GM18909 (cell line): ENCODE data around the gene PPA1.
"Not testable (repeated sequence)": the region's sequence is repeated elsewhere in the genome, so short reads cannot be mapped to it uniquely, and the experiment has no call there.

Source experiments
- ATAC-seq: cut with Tn5 transposase; IDR thresholded peaks from one replicate; pipeline ENCODE4 v1.9.1; 2021; ENCODE audit warnings: mild to moderate bottlenecking; ENCODE audit not compliant: unreplicated experiment, poor library complexity

PPA1 gene

GRCh38 chr10:70255329-70256299, 22.4 kb upstream of the PPA1 start:
- ATAC-seq, result no peak

- ATAC-seq, result no peak
Observed at GRCh38 chr10:70254778-70255328, 21.6 kb upstream of the PPA1 start.

DNA sequence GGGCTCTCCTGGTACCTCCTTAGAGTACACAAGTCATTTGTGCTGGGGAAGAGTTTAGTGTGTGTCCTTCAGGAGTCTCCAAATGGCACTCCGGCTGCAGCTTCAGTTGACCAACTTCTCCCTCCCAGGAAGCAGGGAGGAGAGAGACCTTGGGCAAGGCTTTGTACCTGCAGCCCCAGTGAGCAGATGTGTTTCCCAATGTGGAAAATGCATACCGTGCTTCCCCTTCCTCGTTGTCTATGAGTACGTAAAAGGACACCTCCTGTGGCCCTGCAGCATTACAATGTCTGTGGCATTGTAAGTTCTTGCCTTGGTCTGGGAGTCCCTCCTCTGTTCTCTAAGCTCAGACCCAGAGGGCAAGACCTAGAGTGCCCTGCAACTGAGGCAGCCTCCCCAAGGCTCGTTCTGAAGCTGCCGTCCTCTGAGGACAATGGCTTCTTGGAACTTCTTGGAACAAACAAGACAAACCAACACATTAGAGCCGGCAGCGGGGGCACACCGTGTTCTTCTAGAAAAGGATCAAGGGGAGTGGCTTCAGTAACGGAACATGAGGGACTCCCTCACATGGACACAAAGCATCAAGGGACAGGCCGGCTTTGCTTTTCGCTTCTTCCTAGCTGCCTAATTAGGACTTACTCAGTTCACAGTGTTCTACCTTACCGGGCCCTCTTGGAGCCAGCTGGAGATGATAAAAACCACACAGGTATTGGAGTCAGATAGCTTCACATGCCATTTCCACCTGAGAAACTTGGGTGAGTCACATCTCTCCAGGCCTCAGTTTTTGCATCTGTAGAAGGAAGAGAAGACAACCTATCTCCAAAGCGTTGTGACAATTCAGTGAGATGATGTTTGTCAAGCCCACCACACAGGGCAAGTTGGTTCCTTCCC, 20.9 kb upstream of the PPA1 start:
- ATAC-seq, result no peak

GRCh38 chr10:70250961-70251680, 17.9 kb upstream of the PPA1 start:
- no peak for ATAC-seq

GRCh38 chr10:70247360-70247759, 14.1 kb upstream of the PPA1 start:
- no peak for ATAC-seq

- no peak for ATAC-seq
Observed at GRCh38 chr10:70241081-70241480, 7.9 kb upstream of the PPA1 start.

DNA sequence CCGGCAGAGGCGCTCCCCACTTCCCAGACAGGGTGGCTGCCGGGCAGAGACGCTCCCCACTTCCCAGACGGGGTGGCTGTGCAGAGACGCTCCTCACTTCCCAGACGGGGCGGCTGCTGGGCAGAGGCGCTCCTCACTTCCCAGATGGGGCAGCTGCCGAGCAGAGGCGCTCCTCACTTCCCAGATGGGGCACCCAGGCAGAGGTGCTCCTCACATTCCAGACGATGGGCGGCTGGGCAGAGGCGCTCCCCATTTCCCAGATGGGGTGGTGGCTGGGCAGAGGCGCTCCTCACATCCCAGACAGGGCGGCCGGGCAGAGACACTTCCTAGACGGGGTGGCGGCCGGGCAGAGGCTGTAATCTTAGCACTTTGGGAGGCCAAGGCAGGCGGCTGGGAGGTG, 6.8 kb upstream of the PPA1 start:
- not testable (repeated sequence) for ATAC-seq

DNA sequence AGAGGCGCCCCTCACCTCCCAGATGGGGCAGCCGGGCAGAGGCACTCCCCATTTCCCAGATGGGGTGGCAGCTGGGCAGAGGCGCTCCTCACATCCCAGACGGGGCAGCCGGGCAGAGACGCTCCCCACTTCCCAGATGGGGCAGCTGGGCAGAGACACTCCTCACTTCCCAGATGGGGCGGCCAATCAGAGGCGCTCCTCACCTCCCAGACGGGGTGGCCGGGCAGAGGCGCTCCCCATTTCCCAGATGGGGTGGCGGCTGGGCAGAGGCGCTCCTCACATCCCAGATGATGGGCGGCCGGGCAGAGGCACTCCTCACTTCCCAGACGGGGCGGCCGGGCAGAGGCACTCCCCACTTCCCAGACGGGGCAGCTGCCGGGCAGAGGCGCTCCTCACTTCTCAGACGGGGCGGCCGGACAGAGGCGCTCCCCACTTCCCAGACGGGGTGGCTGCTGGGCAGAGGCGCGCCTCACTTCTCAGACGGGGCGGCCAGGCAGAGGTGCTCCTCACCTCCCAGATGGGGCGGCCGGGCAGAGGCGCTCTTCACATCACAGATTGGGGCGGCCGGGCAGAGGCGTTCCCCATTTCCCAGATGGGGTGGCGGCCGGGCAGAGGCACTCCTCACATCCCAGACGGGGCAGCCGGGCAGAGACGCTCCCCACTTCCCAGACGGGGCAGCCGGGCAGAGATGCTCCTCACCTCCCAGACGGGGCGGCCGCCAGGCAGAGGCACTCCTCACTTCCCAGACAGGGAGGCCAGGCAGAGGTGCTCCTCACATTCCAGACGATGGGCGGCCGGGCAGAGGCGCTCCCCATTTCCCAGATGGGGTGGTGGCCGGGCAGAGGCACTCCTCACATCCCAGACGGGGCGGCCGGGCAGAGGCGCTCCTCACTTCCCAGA, 6.1 kb upstream of the PPA1 start:
- not testable (repeated sequence) for ATAC-seq

- not testable (repeated sequence) for ATAC-seq
Observed at GRCh38 chr10:70237958-70238536, 4.8 kb upstream of the PPA1 start.

- no peak for ATAC-seq
Observed at GRCh38 chr10:70234668-70235447, 1.6 kb upstream of the PPA1 start.

- ATAC-seq, result no peak
Observed at GRCh38 chr10:70233939-70234300, 691 bp upstream of the PPA1 start.

- ATAC-seq, result no peak
Observed at GRCh38 chr10:70232859-70233108, 445 bp downstream of the PPA1 start.

DNA sequence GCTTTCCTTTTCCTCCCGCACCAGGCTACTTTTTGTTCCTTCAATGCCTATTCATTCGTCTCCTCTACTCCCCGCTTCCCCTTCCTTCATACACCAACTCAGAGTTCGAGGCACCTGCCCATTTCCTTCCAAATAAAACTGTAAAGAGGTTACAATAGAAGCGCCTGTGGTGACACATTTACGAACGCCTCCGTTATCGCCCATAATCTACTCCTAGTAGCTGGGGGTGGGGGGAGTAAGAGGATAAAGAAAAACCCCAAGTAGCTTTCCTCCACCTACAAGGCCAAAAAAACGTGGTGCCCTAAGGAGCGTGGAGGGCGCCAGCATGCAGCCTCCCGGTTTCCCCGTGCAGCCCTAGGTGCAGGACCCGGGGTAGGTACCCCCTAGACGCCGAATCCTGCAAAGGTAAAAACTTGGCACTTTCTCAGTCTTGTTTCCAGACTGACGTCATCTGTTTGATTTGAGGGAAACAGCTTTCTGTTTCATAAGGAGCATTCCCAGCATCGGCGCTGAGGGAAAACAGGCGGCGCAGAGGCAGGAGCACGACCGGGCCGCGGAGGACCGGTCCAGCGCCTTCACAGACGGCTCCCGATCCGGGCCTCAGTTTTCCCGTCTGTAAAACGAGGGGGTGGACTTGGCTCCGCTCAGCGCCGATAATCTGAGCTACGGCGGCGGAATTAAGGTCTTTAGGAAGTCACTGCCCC, 922 bp downstream of the PPA1 start:
- ATAC-seq, result no peak

DNA sequence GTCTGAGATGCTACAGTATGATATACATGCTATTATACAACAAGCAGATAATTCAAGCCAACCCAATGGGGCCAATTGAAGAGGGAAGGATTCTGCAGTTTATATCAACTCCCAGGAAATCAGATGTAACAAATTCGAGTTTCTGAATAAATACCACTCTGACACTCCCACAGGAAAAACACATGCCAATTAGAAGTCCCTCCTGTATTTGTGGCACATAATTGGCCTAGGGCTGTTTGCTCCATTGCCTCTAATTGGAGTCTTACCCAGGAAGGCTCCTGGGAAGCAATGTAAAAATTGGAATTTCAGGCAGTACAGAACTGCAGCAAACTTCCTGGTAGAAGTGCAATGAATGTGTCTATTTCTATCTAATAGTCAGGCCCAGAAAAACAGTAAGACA, 4.7 kb downstream of the PPA1 start:
- no peak for ATAC-seq

- no peak for ATAC-seq
Observed at GRCh38 chr10:70227548-70228320, 5.5 kb downstream of the PPA1 start.

DNA sequence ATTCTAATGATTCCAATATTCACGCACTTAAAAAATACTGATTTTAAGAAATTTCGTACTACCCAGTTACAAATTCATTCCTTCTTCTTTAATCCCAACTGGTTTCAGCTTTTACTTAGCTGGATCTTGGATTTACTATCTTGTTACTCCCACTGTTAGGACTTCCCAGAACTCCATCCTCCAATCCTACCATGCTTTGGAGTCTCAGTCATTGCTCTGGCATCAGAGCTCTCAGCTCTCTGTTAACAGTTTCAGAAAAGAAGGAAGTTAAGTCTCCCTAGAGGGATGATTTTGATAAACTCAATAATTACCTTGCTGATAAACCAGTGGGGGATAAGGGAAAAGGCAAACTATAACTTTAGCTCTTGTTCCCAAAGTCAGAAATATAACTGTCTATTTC, 9.5 kb downstream of the PPA1 start:
- no peak for ATAC-seq

- ATAC-seq, result not testable (repeated sequence)
Observed at GRCh38 chr10:70222811-70223447, 10.3 kb downstream of the PPA1 start.
